ENCODE results near the gene DHRS4. TPM values are rescaled to one million over a fixed set of nuclear protein-coding genes. Genes with fewer than 3 reads are reported as not detected.
"Not testable (repeated sequence)": the region's sequence is repeated elsewhere in the genome, so short reads cannot be mapped to it uniquely, and the experiment has no call there.

DHRS4 gene
- total RNA-seq, 1 donor from 2014 or later, result 9.8 TPM

GRCh38 chr14:23977208-23977607, 23.6 kb downstream of the DHRS4 start:
- TF ChIP-seq CTCF (IDR thresholded peaks at IDR 0.05), result peak in 1 of 3 experiments; percentile 6
- H3K36me3 ChIP-seq; H3K9me3 ChIP-seq; intact Hi-C loops (cut with DNase I); H3K4me3 ChIP-seq; H3K27me3 ChIP-seq; H3K4me1 ChIP-seq; H3K27ac ChIP-seq; DNase-seq (ENCODE audit: low spot score in 2 of 2): not testable (repeated sequence)

- H3K27ac ChIP-seq; intact Hi-C loops (cut with DNase I); H3K27me3 ChIP-seq; H3K36me3 ChIP-seq; H3K9me3 ChIP-seq; H3K4me3 ChIP-seq; DNase-seq (ENCODE audit: low spot score in 2 of 2); H3K4me1 ChIP-seq: not testable (repeated sequence)
Measured at GRCh38 chr14:23981951-23982813, 28.6 kb downstream of the DHRS4 start.

- no peaks in the 10 kb centered on the region for H3K27me3 ChIP-seq
- H3K4me1 ChIP-seq, result peaks cover 0 to 12% of the 10 kb centered on the region in 2 donors
- TF ChIP-seq CTCF (IDR thresholded peaks at IDR 0.05), result no peak
- DNase-seq (ENCODE audit: low spot score in 2 of 2), result no peak
- intact Hi-C loops (cut with DNase I), result no loop called here
- no peaks in the 10 kb centered on the region for H3K36me3 ChIP-seq
- H3K4me3 ChIP-seq, result no peak overlapping the region
- no peaks in the 10 kb centered on the region for H3K9me3 ChIP-seq
- H3K27ac ChIP-seq, result no peak overlapping the region
Measured at GRCh38 chr14:23984891-23985602, 31.5 kb downstream of the DHRS4 start.

GRCh38 chr14:23988223-23988606, 34.6 kb downstream of the DHRS4 start:
- Histone ChIP-seq H3K4me3 (peak overlapping the region; percentile 49 to 62), H3K4me1 (peaks cover 0 to 12% of the 10 kb centered on the region in 2 donors), H3K27ac (peak overlapping the region; percentile 55)
- not testable (repeated sequence) for DNase-seq (ENCODE audit: low spot score in 2 of 2); H3K27me3 ChIP-seq; H3K36me3 ChIP-seq; H3K9me3 ChIP-seq
- intact Hi-C loops (cut with DNase I), result loop anchor here (2.0 kb wide), 1 partner anchor 49 kb away; no protein-coding TSS in a partner anchor

GRCh38 chr14:23988607-23989363, 35.2 kb downstream of the DHRS4 start, which contains the start of gene DHRS4L2:
DHRS4L2 (plus strand) TSS chr14:23988929; CDS start chr14:23988948, 19 bp downstream.
- Histone ChIP-seq H3K4me1 (peaks cover 0 to 12% of the 10 kb centered on the region in 2 donors), H3K4me3 (peak within 1 kb of the TSS; percentile 49 to 62), H3K27ac (peak within 1 kb of the TSS; percentile 55)
- peak; percentile 53 to 91 for DNase-seq (ENCODE audit: low spot score in 2 of 2)
- not testable (repeated sequence) for H3K9me3 ChIP-seq, H3K36me3 ChIP-seq, H3K27me3 ChIP-seq
- intact Hi-C loops (cut with DNase I), result loop anchor here (2.0 kb wide), 1 partner anchor 48 kb away; no protein-coding TSS in a partner anchor

- peak in 1 of 2 donors; percentile 75 for DNase-seq (ENCODE audit: low spot score in 2 of 2)
- H3K4me3 ChIP-seq, H3K36me3 ChIP-seq, H3K9me3 ChIP-seq, H3K27me3 ChIP-seq: not testable (repeated sequence)
- intact Hi-C loops (cut with DNase I), result loop anchor here (2.0 kb wide), 1 partner anchor 47 kb away; no protein-coding TSS in a partner anchor
- H3K4me1 ChIP-seq, result peaks cover 0 to 12% of the 10 kb centered on the region in 2 donors
- peak overlapping the region in 1 of 2 donors; percentile 55 for H3K27ac ChIP-seq
Measured at GRCh38 chr14:23989734-23990445, 36.3 kb downstream of the DHRS4 start.

GRCh38 chr14:23990961-23991360, 37.4 kb downstream of the DHRS4 start:
- H3K36me3 ChIP-seq; H3K9me3 ChIP-seq; H3K27ac ChIP-seq; DNase-seq (ENCODE audit: low spot score in 2 of 2); intact Hi-C loops (cut with DNase I); H3K4me3 ChIP-seq; H3K27me3 ChIP-seq: not testable (repeated sequence)
- H3K4me1 ChIP-seq, result peaks cover 0 to 12% of the 10 kb centered on the region in 2 donors

GRCh38 chr14:23993042-23993441, 39.5 kb downstream of the DHRS4 start:
- DNase-seq (ENCODE audit: low spot score in 2 of 2); H3K27me3 ChIP-seq; intact Hi-C loops (cut with DNase I); H3K27ac ChIP-seq; H3K36me3 ChIP-seq; H3K9me3 ChIP-seq; H3K4me3 ChIP-seq: not testable (repeated sequence)
- H3K4me1 ChIP-seq, result peaks cover 0 to 12% of the 10 kb centered on the region in 2 donors

- H3K36me3 ChIP-seq; intact Hi-C loops (cut with DNase I): not testable (repeated sequence)
Measured at GRCh38 chr14:23996009-23996408, 42.4 kb downstream of the DHRS4 start.

GRCh38 chr14:23996825-23997224, 43.3 kb downstream of the DHRS4 start:
- H3K9me3 ChIP-seq; H3K4me3 ChIP-seq; H3K4me1 ChIP-seq; DNase-seq (ENCODE audit: low spot score in 2 of 2); H3K36me3 ChIP-seq; H3K27ac ChIP-seq; intact Hi-C loops (cut with DNase I); H3K27me3 ChIP-seq: not testable (repeated sequence)

More at GRCh38 chr14:23996009-23996408, 42.4 kb downstream of the DHRS4 start:
- not testable (repeated sequence) for DNase-seq (ENCODE audit: low spot score in 2 of 2); H3K4me3 ChIP-seq; H3K27ac ChIP-seq; H3K27me3 ChIP-seq; H3K4me1 ChIP-seq; H3K9me3 ChIP-seq

GRCh38 chr14:23999640-24000039, 46.1 kb downstream of the DHRS4 start:
- DNase-seq (ENCODE audit: low spot score in 2 of 2); intact Hi-C loops (cut with DNase I); H3K36me3 ChIP-seq; H3K9me3 ChIP-seq; H3K27ac ChIP-seq; H3K4me3 ChIP-seq; H3K4me1 ChIP-seq; H3K27me3 ChIP-seq: not testable (repeated sequence)

All from ascending aorta (tissue), 2 donors.